ENCODE data around the gene PPP1R9B.

PPP1R9B gene

DNA sequence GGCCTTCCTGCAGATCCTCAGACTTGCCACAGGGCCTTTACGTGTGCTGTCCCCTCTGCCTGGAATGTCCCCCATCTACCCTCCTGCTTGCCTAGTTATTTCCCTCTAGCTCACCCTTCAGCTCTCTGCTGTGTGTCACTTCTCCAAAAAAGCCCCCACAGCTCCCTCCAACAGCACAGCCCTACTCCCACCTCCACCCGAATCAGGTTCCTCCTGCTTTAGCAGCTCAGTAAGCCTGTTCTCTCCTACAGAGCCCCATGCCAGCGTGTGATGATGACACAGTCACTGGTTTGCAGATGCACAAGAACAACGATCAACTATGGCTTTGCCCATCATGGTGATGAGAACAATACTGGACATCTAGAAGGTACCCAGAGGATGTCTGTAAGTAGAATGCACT lies 13.4 kb downstream of the PPP1R9B start:
- no peak overlapping the region for H3K4me3 ChIP-seq (ENCODE audit: low read depth, low read length)
- TF ChIP-seq, protein P1, sequence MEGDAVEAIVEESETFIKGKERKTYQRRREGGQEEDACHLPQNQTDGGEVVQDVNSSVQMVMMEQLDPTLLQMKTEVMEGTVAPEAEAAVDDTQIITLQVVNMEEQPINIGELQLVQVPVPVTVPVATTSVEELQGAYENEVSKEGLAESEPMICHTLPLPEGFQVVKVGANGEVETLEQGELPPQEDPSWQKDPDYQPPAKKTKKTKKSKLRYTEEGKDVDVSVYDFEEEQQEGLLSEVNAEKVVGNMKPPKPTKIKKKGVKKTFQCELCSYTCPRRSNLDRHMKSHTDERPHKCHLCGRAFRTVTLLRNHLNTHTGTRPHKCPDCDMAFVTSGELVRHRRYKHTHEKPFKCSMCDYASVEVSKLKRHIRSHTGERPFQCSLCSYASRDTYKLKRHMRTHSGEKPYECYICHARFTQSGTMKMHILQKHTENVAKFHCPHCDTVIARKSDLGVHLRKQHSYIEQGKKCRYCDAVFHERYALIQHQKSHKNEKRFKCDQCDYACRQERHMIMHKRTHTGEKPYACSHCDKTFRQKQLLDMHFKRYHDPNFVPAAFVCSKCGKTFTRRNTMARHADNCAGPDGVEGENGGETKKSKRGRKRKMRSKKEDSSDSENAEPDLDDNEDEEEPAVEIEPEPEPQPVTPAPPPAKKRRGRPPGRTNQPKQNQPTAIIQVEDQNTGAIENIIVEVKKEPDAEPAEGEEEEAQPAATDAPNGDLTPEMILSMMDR (IDR thresholded peaks at IDR 0.05; ENCODE audit: low read depth, low read length): no peak

DNA sequence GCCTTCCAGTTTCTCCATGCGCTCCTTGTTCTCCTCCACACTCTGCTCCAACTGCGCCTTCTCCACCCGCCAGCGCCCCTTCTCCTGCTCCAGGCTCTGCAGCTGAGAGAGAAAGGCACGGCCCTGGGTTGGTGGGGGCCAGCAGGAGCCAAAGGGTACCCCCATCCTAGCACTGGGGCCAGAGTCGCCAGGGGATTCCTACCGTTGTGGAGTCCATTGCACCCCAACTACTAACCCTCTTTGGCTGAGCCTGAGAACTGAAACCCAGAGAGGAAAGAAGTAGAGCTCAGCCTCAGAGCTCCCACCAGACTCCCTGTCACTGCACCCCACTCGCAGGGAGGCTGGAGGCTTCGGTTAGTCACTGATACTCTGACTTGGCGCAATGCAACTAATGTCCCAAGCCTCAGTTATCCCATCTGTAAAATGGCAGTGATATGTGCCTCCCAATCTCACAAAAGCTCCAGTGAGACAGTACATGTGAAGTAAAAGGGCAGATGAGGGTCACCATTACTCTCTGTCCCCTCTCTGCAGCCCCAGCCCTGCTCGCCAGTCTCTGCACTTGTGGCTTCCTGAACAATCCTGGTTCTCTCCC lies 14.3 kb downstream of the PPP1R9B start:
- no peak overlapping the region for H3K4me3 ChIP-seq (ENCODE audit: low read depth, low read length)
- TF ChIP-seq, protein P1 (IDR thresholded peaks at IDR 0.05; ENCODE audit: low read depth, low read length): no peak

DNA sequence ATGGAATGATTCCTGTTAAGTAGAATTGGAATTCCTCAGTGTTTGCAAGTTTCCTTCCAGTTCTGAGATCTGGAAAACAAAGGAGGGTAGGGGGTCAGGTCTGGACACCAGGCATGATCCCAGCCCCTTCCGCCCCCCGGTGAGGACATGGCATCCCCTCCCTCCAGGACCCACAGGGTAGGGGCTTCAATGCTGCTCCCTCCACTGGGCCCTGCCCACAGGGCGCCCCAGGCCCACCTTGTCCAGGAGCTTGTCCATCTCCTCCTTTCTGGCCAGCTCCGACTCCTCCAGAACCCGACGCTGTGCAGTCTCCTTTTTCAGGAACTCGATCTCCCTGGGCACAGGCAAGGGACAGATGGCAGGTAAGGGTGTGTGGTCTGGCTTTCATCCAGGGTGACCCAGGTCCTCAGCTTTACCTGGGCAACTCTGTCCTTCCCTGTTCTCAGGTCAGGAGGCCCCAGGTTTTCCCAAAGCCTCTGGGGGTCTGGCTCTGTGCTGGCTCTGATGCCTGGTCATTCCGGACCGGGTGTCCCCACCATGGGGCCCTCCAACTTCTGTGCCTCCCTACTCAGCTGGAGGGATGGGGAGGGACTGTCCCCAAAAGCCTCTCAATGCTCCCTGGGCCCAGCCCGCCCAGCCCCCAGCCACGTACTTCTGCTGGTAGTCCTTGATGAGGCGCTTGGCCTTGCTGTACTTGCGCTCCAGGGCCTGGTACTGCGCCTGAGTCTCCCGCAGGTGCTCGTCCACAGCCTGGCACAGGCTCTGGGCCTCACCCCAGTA lies 15.0 kb downstream of the PPP1R9B start:
- TF ChIP-seq, protein P1 (IDR thresholded peaks at IDR 0.05; ENCODE audit: low read depth, low read length): no peak
- H3K4me3 ChIP-seq (ENCODE audit: low read depth, low read length): no peak overlapping the region

DNA sequence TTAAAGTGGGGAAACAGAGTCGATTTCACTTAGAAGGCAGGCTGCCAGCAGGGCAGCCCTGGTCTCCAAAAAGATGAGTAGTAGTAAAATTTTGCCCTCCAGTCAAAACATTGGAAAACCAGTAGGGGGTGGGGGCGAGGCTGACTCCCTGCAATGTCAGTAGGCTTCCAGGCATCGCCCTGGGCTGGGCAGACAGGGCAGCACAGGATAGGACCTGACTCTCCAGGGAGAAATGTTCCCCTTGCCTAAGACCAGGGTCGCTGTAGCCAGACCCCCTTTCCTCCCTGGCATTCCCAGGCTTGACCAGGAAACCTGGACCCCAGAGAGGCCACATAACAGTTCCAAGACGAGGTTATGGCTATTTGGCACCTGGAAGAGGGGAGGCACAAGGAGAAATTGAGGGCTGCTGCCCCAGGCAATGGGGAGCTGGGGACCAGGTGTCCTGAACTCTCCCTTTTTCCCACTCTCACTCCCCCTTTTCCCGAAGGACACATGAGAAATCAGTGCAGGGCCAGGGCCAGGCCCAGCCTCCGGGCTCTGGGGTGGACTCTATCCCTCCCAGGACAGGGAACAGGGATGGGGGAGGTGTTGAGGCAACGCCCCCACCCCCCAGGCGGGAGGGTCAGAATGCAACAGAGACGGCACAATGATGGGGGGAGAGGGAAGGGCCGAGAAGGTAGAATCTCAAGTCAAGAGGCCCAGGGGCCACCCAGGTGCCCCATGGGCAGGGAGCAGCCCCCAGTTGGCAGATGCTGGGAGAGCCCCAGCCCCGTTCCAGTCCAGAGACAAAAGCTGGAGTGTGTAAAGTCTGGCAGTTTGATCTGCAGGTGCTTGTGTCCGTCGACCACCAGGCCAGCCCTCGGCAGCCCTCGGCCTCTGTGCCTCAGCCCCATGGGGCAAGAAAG lies 16.0 kb downstream of the PPP1R9B start:
- TF ChIP-seq, protein P1 (IDR thresholded peaks at IDR 0.05; ENCODE audit: low read depth, low read length): no peak
- H3K4me3 ChIP-seq (ENCODE audit: low read depth, low read length): no peak overlapping the region

DNA sequence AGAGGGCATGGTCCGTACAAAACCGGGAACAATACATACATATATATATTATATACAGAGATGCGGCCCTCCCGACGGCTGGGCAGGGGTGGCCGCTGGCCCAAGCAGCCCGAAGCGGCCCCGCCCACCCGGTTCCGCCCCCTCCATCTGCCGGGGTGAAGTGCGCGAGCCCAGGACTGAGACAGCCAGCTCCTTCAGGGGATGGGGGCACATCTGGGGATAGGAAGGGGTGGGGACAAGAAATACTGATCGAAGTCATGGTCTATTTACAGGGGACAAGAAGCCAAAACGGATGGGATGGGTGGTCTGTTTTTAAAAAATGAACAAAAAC lies 16.7 kb downstream of the PPP1R9B start:
- TF ChIP-seq, protein P1 (IDR thresholded peaks at IDR 0.05; ENCODE audit: low read depth, low read length): no peak

DNA sequence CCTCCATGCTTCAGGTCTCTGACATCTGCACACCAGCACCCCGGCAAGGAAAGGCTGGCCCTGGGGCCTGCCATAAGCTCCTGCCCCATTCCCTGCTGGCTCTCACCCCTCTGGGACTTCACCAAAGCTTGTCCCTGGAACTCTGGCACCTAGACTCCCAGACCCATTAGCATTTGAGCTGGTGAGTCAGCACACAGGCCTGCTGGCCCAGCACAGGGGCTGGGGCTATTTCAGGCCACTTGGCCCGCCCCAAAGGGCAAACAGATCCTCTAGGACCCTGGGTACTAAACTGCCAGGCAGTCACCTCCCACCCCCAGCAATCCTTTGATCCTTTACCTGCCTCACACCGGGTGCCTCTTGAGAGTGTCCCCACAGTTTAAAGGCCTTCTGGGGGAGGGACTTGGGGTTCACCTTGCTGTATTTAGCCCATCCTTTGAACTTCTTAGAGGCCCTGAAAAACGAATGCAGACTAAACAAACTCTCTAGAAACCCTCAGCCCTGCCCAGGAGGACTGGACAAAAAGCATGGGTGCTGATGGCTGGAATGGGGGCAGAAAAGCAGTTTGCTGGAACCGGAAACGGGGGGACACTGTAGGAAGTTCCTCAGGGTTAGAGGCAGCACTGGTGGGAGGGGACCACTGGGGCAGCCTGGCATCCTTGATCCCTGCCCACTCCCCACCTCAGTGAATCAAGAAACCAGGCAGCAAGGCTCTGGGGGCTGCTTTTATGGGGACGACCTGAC lies 17.3 kb downstream of the PPP1R9B start:
- TF ChIP-seq, protein P1 (IDR thresholded peaks at IDR 0.05; ENCODE audit: low read depth, low read length): no peak
- H3K4me3 ChIP-seq (ENCODE audit: low read depth, low read length): no peak overlapping the region

More for the DNA sequence above, 16.7 kb downstream of the PPP1R9B start:
- no peak overlapping the region for H3K4me3 ChIP-seq (ENCODE audit: low read depth, low read length)

Data from WI38 (cell line).